HEK293 (cell line): Measurements from ENCODE around the gene FMN1.

Source experiments
- CTCF ChIA-PET: fragments of 350-600 bp; formaldehyde crosslinking; extraction: SDS; loops from one replicate; lab custom pipeline; 2021; ENCODE audit warnings: antibody characterized with exemption; lab: Yijun Ruan, JAX
- POLR2A ChIA-PET: fragments of 300-600 bp; formaldehyde crosslinking; extraction: SDS; loops from one replicate; lab custom pipeline; 2020; ENCODE audit warnings: antibody characterized with exemption, inconsistent platforms; lab: Yijun Ruan, JAX
- H3K27ac ChIP-seq: fragments of 200-500 bp; sonication (Bioruptor generic); 2 replicates; pipeline ENCODE4 v1.5.1; 2014; ENCODE audit warnings: low read depth, low read length, control low read depth, inconsistent platforms; ENCODE audit errors: extremely low read depth
- H3K36me3 ChIP-seq, 2 experiments: fragments of 200-500 bp in 1 of 2; sonication (Bioruptor generic) in 1 of 2; 1 replicate in 1 of 2; 2 replicates in 1 of 2; pipeline ENCODE4 v1.5.1; 2014 to 2017; ENCODE audit warnings: inconsistent platforms in 2 of 2, low read length in 2 of 2; ENCODE audit not compliant: control insufficient read depth in 2 of 2, insufficient read depth in 1 of 2
- H3K4me1 ChIP-seq: fragments of 200-500 bp; sonication (Bioruptor generic); 2 replicates; pipeline ENCODE4 v1.5.1; 2014; ENCODE audit warnings: mild to moderate bottlenecking, low read length, inconsistent platforms; ENCODE audit not compliant: control insufficient read depth, insufficient read depth
- H3K4me3 ChIP-seq: 2 replicates; pipeline ENCODE4 v1.5.1; 2011; ENCODE audit warnings: low read depth, mild to moderate bottlenecking, control low read depth, low read length, moderate library complexity
- H3K9me3 ChIP-seq: fragments of 200-500 bp; sonication (Bioruptor generic); 2 replicates; pipeline ENCODE4 v1.5.1; 2014; ENCODE audit warnings: low read depth, low read length, inconsistent platforms; ENCODE audit not compliant: control insufficient read depth, insufficient read depth
- AEBP2 ChIP-seq: fragments of 450-650 bp; formaldehyde crosslinking; IDR thresholded peaks from 2 replicates; pipeline ENCODE4 v1.5.1; 2016; ENCODE audit warnings: missing biosample characterization, missing genetic modification characterization, borderline replicate concordance
- BCL11A ChIP-seq: fragments of 450-650 bp; formaldehyde crosslinking; IDR thresholded peaks from 2 replicates; pipeline ENCODE4 v1.5.1; 2016; ENCODE audit warnings: low read depth, missing biosample characterization, missing genetic modification characterization
- GLI4 ChIP-seq: fragments of 450-650 bp; formaldehyde crosslinking; IDR thresholded peaks from 2 replicates; pipeline ENCODE4 v1.5.1; 2016; ENCODE audit warnings: missing biosample characterization, missing genetic modification characterization
- MZF1 ChIP-seq: fragments of 450-650 bp; formaldehyde crosslinking; IDR thresholded peaks from 2 replicates; pipeline ENCODE4 v1.5.1; 2017; ENCODE audit warnings: missing biosample characterization, missing genetic modification characterization, borderline replicate concordance
- ZEB2 ChIP-seq: fragments of 450-650 bp; formaldehyde crosslinking; IDR thresholded peaks from 2 replicates; pipeline ENCODE4 v1.5.1; 2016; ENCODE audit warnings: missing biosample characterization, missing genetic modification characterization
- ZNF155 ChIP-seq: fragments of 450-650 bp; formaldehyde crosslinking; IDR thresholded peaks from 2 replicates; pipeline ENCODE4 v1.5.1; 2016; ENCODE audit warnings: missing biosample characterization, missing genetic modification characterization
- ZNF202 ChIP-seq: fragments of 450-650 bp; formaldehyde crosslinking; IDR thresholded peaks from 2 replicates; pipeline ENCODE4 v1.5.1; 2016; ENCODE audit warnings: missing biosample characterization, missing genetic modification characterization, borderline replicate concordance
- ZNF221 ChIP-seq: fragments of 450-650 bp; formaldehyde crosslinking; IDR thresholded peaks from 2 replicates; pipeline ENCODE4 v1.5.1; 2017; ENCODE audit warnings: missing biosample characterization, missing genetic modification characterization, borderline replicate concordance
- ZNF354C ChIP-seq: fragments of 450-650 bp; formaldehyde crosslinking; IDR thresholded peaks from 2 replicates; pipeline ENCODE4 v1.5.1; 2016; ENCODE audit warnings: missing biosample characterization, missing genetic modification characterization, low read depth, borderline replicate concordance
- ZNF391 ChIP-seq: fragments of 450-650 bp; formaldehyde crosslinking; IDR thresholded peaks from 2 replicates; pipeline ENCODE4 v1.5.1; 2016; ENCODE audit warnings: low read depth, missing biosample characterization, missing genetic modification characterization, borderline replicate concordance
- ZNF510 ChIP-seq: fragments of 450-650 bp; formaldehyde crosslinking; IDR thresholded peaks from 2 replicates; pipeline ENCODE4 v1.5.1; 2018; ENCODE audit warnings: mild to moderate bottlenecking, missing genetic modification characterization, missing biosample characterization; ENCODE audit not compliant: insufficient replicate concordance
- ZNF529 ChIP-seq: fragments of 450-650 bp; formaldehyde crosslinking; IDR thresholded peaks from 2 replicates; pipeline ENCODE4 v1.5.1; 2017; ENCODE audit warnings: missing genetic modification characterization, missing biosample characterization; ENCODE audit not compliant: insufficient replicate concordance
- ZNF548 ChIP-seq: fragments of 450-650 bp; formaldehyde crosslinking; IDR thresholded peaks from 2 replicates; pipeline ENCODE4 v1.5.1; 2016; ENCODE audit warnings: missing biosample characterization, missing genetic modification characterization
- ZNF561 ChIP-seq: fragments of 450-650 bp; IDR thresholded peaks from 2 replicates; pipeline ENCODE4 v1.5.1; 2018; ENCODE audit warnings: missing biosample characterization, missing genetic modification characterization, borderline replicate concordance
- ZNF785 ChIP-seq: fragments of 450-650 bp; formaldehyde crosslinking; IDR thresholded peaks from 2 replicates; pipeline ENCODE4 v1.5.1; 2016; ENCODE audit warnings: missing biosample characterization, missing genetic modification characterization
- ZSCAN16 ChIP-seq: fragments of 450-650 bp; formaldehyde crosslinking; IDR thresholded peaks from 2 replicates; pipeline ENCODE4 v1.5.1; 2016; ENCODE audit warnings: missing biosample characterization, missing genetic modification characterization
- TF ChIP-seq, protein P1 (sequence below): fragments of 450-650 bp; formaldehyde crosslinking; IDR thresholded peaks from 2 replicates; pipeline ENCODE4 v1.5.1; 2016; ENCODE audit warnings: missing biosample characterization, missing genetic modification characterization
- TF ChIP-seq, protein P2 (sequence below): fragments of 450-650 bp; formaldehyde crosslinking; IDR thresholded peaks from 2 replicates; pipeline ENCODE4 v1.5.1; 2016; ENCODE audit warnings: missing biosample characterization, missing genetic modification characterization
- TF ChIP-seq, protein P3 (sequence below): fragments of 450-650 bp; formaldehyde crosslinking; IDR thresholded peaks from 2 replicates; pipeline ENCODE4 v1.5.1; 2016; ENCODE audit warnings: missing biosample characterization, missing genetic modification characterization
- TF ChIP-seq, protein P4 (sequence below): fragments of 450-650 bp; formaldehyde crosslinking; optimal IDR thresholded peaks from 2 replicates; pipeline ENCODE3; 2016; ENCODE audit warnings: missing biosample characterization, mild to moderate bottlenecking, missing genetic modification characterization
- TF ChIP-seq, protein P5 (sequence below): fragments of 450-650 bp; formaldehyde crosslinking; IDR thresholded peaks from 2 replicates; pipeline ENCODE4 v1.5.1; 2017; ENCODE audit warnings: missing biosample characterization, missing genetic modification characterization
- TF ChIP-seq, protein P6 (sequence below): fragments of 450-650 bp; formaldehyde crosslinking; IDR thresholded peaks from 2 replicates; pipeline ENCODE4 v1.5.1; 2016; ENCODE audit warnings: missing biosample characterization, missing genetic modification characterization

The FMN1 gene

GRCh38 chr15:33191591-33191990, 2.9 kb downstream of the FMN1 start (continued):
- no peak for TF ChIP-seq ZNF155 (tag by site-specific recombination)
- no peak for TF ChIP-seq ZNF202 (tag by site-specific recombination)
- TF ChIP-seq, protein P1, sequence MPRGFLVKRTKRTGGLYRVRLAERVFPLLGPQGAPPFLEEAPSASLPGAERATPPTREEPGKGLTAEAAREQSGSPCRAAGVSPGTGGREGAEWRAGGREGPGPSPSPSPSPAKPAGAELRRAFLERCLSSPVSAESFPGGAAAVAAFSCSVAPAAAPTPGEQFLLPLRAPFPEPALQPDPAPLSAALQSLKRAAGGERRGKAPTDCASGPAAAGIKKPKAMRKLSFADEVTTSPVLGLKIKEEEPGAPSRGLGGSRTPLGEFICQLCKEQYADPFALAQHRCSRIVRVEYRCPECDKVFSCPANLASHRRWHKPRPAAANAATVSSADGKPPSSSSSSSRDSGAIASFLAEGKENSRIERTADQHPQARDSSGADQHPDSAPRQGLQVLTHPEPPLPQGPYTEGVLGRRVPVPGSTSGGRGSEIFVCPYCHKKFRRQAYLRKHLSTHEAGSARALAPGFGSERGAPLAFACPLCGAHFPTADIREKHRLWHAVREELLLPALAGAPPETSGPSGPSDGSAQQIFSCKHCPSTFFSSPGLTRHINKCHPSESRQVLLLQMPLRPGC: no peak
- TF ChIP-seq ZNF391 (tag by site-specific recombination): no peak

DNA sequence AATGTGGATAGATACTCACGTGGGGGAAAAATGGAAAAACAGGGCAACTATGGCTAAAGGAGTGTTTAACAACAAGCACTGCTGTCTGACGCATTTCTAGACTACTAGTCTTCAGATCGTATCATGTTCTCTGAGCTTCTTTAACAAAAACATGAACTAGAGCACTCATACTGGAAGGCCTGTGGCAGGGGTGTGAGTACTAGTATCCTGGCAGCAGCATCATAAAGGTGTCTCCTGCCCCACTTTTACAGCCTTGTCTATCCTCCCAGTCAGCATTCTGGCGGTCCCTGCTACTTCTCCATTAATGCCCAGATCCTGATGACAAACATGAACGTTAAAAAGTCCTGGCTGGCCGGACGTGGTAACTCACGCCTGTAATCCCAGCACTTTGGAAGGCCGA, 4.0 kb downstream of the FMN1 start:
- Histone ChIP-seq H3K36me3 (no peaks in the 10 kb centered on the region), H3K4me3 (no peak overlapping the region), H3K9me3 (no peaks in the 10 kb centered on the region), H3K4me1 (peaks cover 2% of the 10 kb centered on the region; the same call in 1 of the 2 replicates), H3K27ac (no peak overlapping the region)
- POLR2A ChIA-PET: no interaction called here
- CTCF ChIA-PET: no interaction called here
- TF ChIP-seq ZEB2 (tag by site-specific recombination) (no peak), ZSCAN16 (no peak), ZNF221 (tag by site-specific recombination) (no peak), ZNF354C (tag by site-specific recombination) (no peak), ZNF561 (no peak), ZNF155 (tag by site-specific recombination) (no peak), ZNF548 (tag by site-specific recombination) (no peak), ZNF510 (no peak), AEBP2 (tag by site-specific recombination) (no peak), MZF1 (no peak), BCL11A (tag by site-specific recombination) (no peak), GLI4 (tag by site-specific recombination) (no peak), ZNF785 (tag by site-specific recombination) (no peak), ZNF529 (tag by site-specific recombination) (no peak)
- TF ChIP-seq, protein P2, sequence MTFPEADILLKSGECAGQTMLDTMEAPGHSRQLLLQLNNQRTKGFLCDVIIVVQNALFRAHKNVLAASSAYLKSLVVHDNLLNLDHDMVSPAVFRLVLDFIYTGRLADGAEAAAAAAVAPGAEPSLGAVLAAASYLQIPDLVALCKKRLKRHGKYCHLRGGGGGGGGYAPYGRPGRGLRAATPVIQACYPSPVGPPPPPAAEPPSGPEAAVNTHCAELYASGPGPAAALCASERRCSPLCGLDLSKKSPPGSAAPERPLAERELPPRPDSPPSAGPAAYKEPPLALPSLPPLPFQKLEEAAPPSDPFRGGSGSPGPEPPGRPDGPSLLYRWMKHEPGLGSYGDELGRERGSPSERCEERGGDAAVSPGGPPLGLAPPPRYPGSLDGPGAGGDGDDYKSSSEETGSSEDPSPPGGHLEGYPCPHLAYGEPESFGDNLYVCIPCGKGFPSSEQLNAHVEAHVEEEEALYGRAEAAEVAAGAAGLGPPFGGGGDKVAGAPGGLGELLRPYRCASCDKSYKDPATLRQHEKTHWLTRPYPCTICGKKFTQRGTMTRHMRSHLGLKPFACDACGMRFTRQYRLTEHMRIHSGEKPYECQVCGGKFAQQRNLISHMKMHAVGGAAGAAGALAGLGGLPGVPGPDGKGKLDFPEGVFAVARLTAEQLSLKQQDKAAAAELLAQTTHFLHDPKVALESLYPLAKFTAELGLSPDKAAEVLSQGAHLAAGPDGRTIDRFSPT (tag by site-specific recombination): no peak
- TF ChIP-seq, protein P3, sequence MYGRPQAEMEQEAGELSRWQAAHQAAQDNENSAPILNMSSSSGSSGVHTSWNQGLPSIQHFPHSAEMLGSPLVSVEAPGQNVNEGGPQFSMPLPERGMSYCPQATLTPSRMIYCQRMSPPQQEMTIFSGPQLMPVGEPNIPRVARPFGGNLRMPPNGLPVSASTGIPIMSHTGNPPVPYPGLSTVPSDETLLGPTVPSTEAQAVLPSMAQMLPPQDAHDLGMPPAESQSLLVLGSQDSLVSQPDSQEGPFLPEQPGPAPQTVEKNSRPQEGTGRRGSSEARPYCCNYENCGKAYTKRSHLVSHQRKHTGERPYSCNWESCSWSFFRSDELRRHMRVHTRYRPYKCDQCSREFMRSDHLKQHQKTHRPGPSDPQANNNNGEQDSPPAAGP: no peak
- TF ChIP-seq, protein P4, sequence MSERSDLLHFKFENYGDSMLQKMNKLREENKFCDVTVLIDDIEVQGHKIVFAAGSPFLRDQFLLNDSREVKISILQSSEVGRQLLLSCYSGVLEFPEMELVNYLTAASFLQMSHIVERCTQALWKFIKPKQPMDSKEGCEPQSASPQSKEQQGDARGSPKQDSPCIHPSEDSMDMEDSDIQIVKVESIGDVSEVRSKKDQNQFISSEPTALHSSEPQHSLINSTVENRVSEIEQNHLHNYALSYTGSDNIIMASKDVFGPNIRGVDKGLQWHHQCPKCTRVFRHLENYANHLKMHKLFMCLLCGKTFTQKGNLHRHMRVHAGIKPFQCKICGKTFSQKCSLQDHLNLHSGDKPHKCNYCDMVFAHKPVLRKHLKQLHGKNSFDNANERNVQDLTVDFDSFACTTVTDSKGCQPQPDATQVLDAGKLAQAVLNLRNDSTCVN: no peak
- TF ChIP-seq, protein P5, sequence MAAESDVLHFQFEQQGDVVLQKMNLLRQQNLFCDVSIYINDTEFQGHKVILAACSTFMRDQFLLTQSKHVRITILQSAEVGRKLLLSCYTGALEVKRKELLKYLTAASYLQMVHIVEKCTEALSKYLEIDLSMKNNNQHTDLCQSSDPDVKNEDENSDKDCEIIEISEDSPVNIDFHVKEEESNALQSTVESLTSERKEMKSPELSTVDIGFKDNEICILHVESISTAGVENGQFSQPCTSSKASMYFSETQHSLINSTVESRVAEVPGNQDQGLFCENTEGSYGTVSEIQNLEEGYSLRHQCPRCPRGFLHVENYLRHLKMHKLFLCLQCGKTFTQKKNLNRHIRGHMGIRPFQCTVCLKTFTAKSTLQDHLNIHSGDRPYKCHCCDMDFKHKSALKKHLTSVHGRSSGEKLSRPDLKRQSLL: no peak
- TF ChIP-seq, protein P6, sequence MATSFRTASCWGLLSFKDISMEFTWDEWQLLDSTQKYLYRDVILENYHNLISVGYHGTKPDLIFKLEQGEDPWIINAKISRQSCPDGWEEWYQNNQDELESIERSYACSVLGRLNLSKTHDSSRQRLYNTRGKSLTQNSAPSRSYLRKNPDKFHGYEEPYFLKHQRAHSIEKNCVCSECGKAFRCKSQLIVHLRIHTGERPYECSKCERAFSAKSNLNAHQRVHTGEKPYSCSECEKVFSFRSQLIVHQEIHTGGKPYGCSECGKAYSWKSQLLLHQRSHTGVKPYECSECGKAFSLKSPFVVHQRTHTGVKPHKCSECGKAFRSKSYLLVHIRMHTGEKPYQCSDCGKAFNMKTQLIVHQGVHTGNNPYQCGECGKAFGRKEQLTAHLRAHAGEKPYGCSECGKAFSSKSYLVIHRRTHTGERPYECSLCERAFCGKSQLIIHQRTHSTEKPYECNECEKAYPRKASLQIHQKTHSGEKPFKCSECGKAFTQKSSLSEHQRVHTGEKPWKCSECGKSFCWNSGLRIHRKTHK: no peak
- TF ChIP-seq, all 188 proteins: peak for 0
